Endothelial cell of umbilical vein (primary cell): ENCODE data around the gene MYLK.

Experiments used
- CTCF ChIP-seq, 2 donors: IDR thresholded peaks; 1 replicate in 1 of 2; 2 replicates in 1 of 2; pipeline ENCODE4 v1.5.1; 2011; ENCODE audit warnings: low read length in 2 of 2, mild to moderate bottlenecking in 2 of 2, moderate library complexity in 2 of 2, control low read depth in 1 of 2, inconsistent platforms in 1 of 2, low read depth in 1 of 2; ENCODE audit not compliant: insufficient read depth in 1 of 2; ENCODE audit errors: extremely low read depth in 1 of 2
- EZH2 ChIP-seq: IDR thresholded peaks from 2 replicates; pipeline ENCODE4 v1.6.1; 2012; ENCODE audit warnings: borderline replicate concordance, low read depth, mild to moderate bottlenecking, moderate library complexity, low read length, inconsistent platforms; ENCODE audit not compliant: severe bottlenecking
- FOS ChIP-seq: IDR thresholded peaks from 2 replicates; pipeline ENCODE4 v1.6.1; 2011; ENCODE audit warnings: mild to moderate bottlenecking, low read length, moderate library complexity, borderline replicate concordance; ENCODE audit not compliant: insufficient read depth
- JUN ChIP-seq: IDR thresholded peaks from 2 replicates; pipeline ENCODE4 v1.6.1; 2011; ENCODE audit warnings: borderline replicate concordance, low read depth; ENCODE audit not compliant: insufficient read length, insufficient read depth
- MYC ChIP-seq: IDR thresholded peaks from one replicate; pipeline ENCODE4 v1.6.1; 2011; ENCODE audit warnings: mild to moderate bottlenecking, low read depth, low read length
- POLR2A ChIP-seq: IDR thresholded peaks from 2 replicates; pipeline ENCODE4 v1.6.1; 2012; ENCODE audit warnings: low read depth, mild to moderate bottlenecking, control low read depth, low read length

GRCh38 chr3:123755501-123755900 lies 128.6 kb downstream of the MYLK start:
- TF ChIP-seq CTCF (IDR thresholded peaks at IDR 0.05; ENCODE audit: extremely low read depth in 1 of 2, insufficient read depth in 1 of 2, low read depth in 1 of 2, low read length in 2 of 2) (no peak), MYC (no peak), POLR2A (no peak), FOS (no peak), EZH2 (no peak), JUN (no peak)
